Stimulated activated CD4-positive, alpha-beta T cell treated with anti-CD3 and anti-CD28 coated beads, Interleukin-1b, Interleukin-23, amount 100 ng/mL, for 24 hours (primary cell): ENCODE results near the gene PHKB.
"Not testable (repeated sequence)": the region's sequence is repeated elsewhere in the genome, so short reads cannot be mapped to it uniquely, and the experiment has no call there.

Source experiments
- DNase-seq, 4 experiments: peaks; one replicate each; pipeline ENCODE4 v3.0.0-alpha.2; 2020; ENCODE audit warnings: low read depth in 4 of 4, low spot score in 1 of 4

The PHKB gene

GRCh38 chr16:47460711-47461597 lies at the start of gene PHKB, which contains the start of gene ITFG1:
TSS of gene PHKB (plus strand) at chr16:47461331. CDS start at chr16:47461351, 20 bp downstream.
TSS of gene ITFG1 (minus strand) at chr16:47461063. CDS start at chr16:47461045, 18 bp downstream.
- DNase-seq: peak; percentile 89 to 94 (median 92)

GRCh38 chr16:47413041-47413440 lies 48.1 kb upstream of the PHKB start:
- no peak for DNase-seq

GRCh38 chr16:47416869-47417268 lies 44.3 kb upstream of the PHKB start:
- no peak for DNase-seq

GRCh38 chr16:47424846-47425245 lies 36.3 kb upstream of the PHKB start:
- DNase-seq: no peak

GRCh38 chr16:47426806-47427205 lies 34.3 kb upstream of the PHKB start:
- no peak for DNase-seq

- no peak for DNase-seq
These were observed 29.2 kb upstream of the PHKB start for GRCh38 chr16:47431960-47432359.

GRCh38 chr16:47434274-47434673 lies 26.9 kb upstream of the PHKB start:
- not testable (repeated sequence) for DNase-seq

- DNase-seq: not testable (repeated sequence)
These were observed 21.1 kb upstream of the PHKB start for GRCh38 chr16:47440066-47440465.

GRCh38 chr16:47442884-47443283 lies 18.2 kb upstream of the PHKB start:
- DNase-seq: not testable (repeated sequence)

GRCh38 chr16:47446431-47446830 lies 14.7 kb upstream of the PHKB start:
- DNase-seq: no peak

GRCh38 chr16:47448830-47449575 lies 12.1 kb upstream of the PHKB start:
- no peak for DNase-seq

GRCh38 chr16:47449788-47450187 lies 11.3 kb upstream of the PHKB start:
- no peak for DNase-seq

GRCh38 chr16:47458331-47458730 lies 2.8 kb upstream of the PHKB start:
- no peak for DNase-seq

GRCh38 chr16:47459603-47460002 lies 1.5 kb upstream of the PHKB start:
- no peak for DNase-seq

GRCh38 chr16:47460359-47460710 lies 796 bp upstream of the PHKB start:
- no peak for DNase-seq

GRCh38 chr16:47461598-47462266 lies 601 bp downstream of the PHKB start:
- peak in 1 of 4 experiments; percentile 1 for DNase-seq

- no peak for DNase-seq
These were observed 2.9 kb downstream of the PHKB start for GRCh38 chr16:47463771-47464624.

GRCh38 chr16:47465919-47466630 lies 4.9 kb downstream of the PHKB start:
- no peak for DNase-seq

- no peak for DNase-seq
These were observed 6.4 kb downstream of the PHKB start for GRCh38 chr16:47467501-47467900.
